H9 (cell line): ENCODE data around the gene CD300E. TPM values are rescaled to one million over a fixed set of nuclear protein-coding genes. Genes with fewer than 3 reads are reported as not detected.

Source experiments
- DNase-seq: peaks from one replicate; pipeline ENCODE4 v3.0.0-alpha.2; 2017
- H2AFZ ChIP-seq: one replicate; pipeline ENCODE4 v1.6.1; 2013; ENCODE audit warnings: mild to moderate bottlenecking, low read length, control low read depth, moderate library complexity
- H2AK5ac ChIP-seq: 2 replicates; pipeline ENCODE4 v1.6.1; 2013; ENCODE audit warnings: low read length, control low read depth, mixed read lengths; ENCODE audit not compliant: insufficient read length
- H2BK120ac ChIP-seq: one replicate; pipeline ENCODE4 v1.6.1; 2013; ENCODE audit warnings: low read depth, mild to moderate bottlenecking, low read length, control low read depth, inconsistent platforms; ENCODE audit not compliant: poor library complexity, severe bottlenecking
- H2BK12ac ChIP-seq: 2 replicates; pipeline ENCODE4 v1.6.1; 2013; ENCODE audit warnings: low read length, control low read depth, mixed read lengths, low read depth; ENCODE audit not compliant: insufficient read length
- H2BK15ac ChIP-seq: 2 replicates; pipeline ENCODE4 v1.6.1; 2013; ENCODE audit warnings: low read depth, low read length, control low read depth
- H2BK20ac ChIP-seq: one replicate; pipeline ENCODE4 v1.6.1; 2013; ENCODE audit warnings: low read depth, mild to moderate bottlenecking, low read length, control low read depth, inconsistent platforms; ENCODE audit not compliant: poor library complexity, severe bottlenecking
- H2BK5ac ChIP-seq: 2 replicates; pipeline ENCODE4 v1.6.1; 2013; ENCODE audit warnings: low read length, control low read depth, mixed read lengths; ENCODE audit not compliant: insufficient read length
- H3K14ac ChIP-seq: 2 replicates; pipeline ENCODE4 v1.6.1; 2013; ENCODE audit warnings: low read length, control low read depth; ENCODE audit not compliant: insufficient read depth
- H3K18ac ChIP-seq: 2 replicates; pipeline ENCODE4 v1.6.1; 2013; ENCODE audit warnings: low read depth, mild to moderate bottlenecking, mixed read lengths, low read length, control low read depth; ENCODE audit not compliant: insufficient read length
- H3K23ac ChIP-seq: 2 replicates; pipeline ENCODE4 v1.6.1; 2013; ENCODE audit warnings: low read length, control low read depth, mixed read lengths, low read depth; ENCODE audit not compliant: insufficient read length
- H3K23me2 ChIP-seq: 2 replicates; pipeline ENCODE4 v1.6.1; 2013; ENCODE audit warnings: low read depth, mild to moderate bottlenecking, mixed read lengths, low read length, control low read depth; ENCODE audit not compliant: insufficient read length, poor library complexity, severe bottlenecking
- H3K27ac ChIP-seq: 2 replicates; pipeline ENCODE4 v1.5.1; 2013; ENCODE audit warnings: low read length, control low read depth, mixed read lengths, low read depth; ENCODE audit not compliant: insufficient read length
- H3K27me3 ChIP-seq: 2 replicates; pipeline ENCODE4 v1.6.1; 2013; ENCODE audit warnings: low read length, control low read depth, inconsistent platforms; ENCODE audit not compliant: insufficient read depth
- H3K4ac ChIP-seq: 2 replicates; pipeline ENCODE4 v1.6.1; 2013; ENCODE audit warnings: low read depth, mild to moderate bottlenecking, control low read depth, inconsistent platforms, low read length, moderate library complexity
- H3K4me1 ChIP-seq: 2 replicates; pipeline ENCODE4 v1.6.1; 2013; ENCODE audit warnings: low read length, control low read depth, inconsistent platforms; ENCODE audit not compliant: insufficient read depth
- H3K4me2 ChIP-seq: 2 replicates; pipeline ENCODE4 v1.6.1; 2013; ENCODE audit warnings: low read length, control low read depth, mixed read lengths; ENCODE audit not compliant: insufficient read length, insufficient read depth
- H3K56ac ChIP-seq: 2 replicates; pipeline ENCODE4 v1.6.1; 2013; ENCODE audit warnings: low read depth, mild to moderate bottlenecking, mixed read lengths, low read length, control low read depth; ENCODE audit not compliant: insufficient read length
- H3K79me1 ChIP-seq: 2 replicates; pipeline ENCODE4 v1.6.1; 2013; ENCODE audit warnings: low read depth, mild to moderate bottlenecking, moderate library complexity, low read length, control low read depth, inconsistent platforms; ENCODE audit not compliant: insufficient read depth, poor library complexity, severe bottlenecking
- H3K79me2 ChIP-seq: 2 replicates; pipeline ENCODE4 v1.6.1; 2013; ENCODE audit warnings: low read length, control low read depth, inconsistent platforms; ENCODE audit not compliant: insufficient read depth
- H3K9ac ChIP-seq: 2 replicates; pipeline ENCODE4 v1.6.1; 2013; ENCODE audit warnings: low read length, control low read depth, mixed read lengths; ENCODE audit not compliant: insufficient read length; ENCODE audit errors: extremely low read depth
- H3K9me3 ChIP-seq: one replicate; pipeline ENCODE4 v1.6.1; 2013; ENCODE audit warnings: low read depth, low read length, inconsistent platforms; ENCODE audit not compliant: control insufficient read depth
- H3T11ph ChIP-seq: one replicate; pipeline ENCODE4 v1.6.1; 2013; ENCODE audit warnings: mild to moderate bottlenecking, low read length, control low read depth, inconsistent platforms
- H4K20me1 ChIP-seq: one replicate; pipeline ENCODE4 v1.6.1; 2013; ENCODE audit not compliant: control insufficient read depth, insufficient read length, insufficient read depth
- H4K5ac ChIP-seq: 2 replicates; pipeline ENCODE4 v1.6.1; 2013; ENCODE audit warnings: low read depth, mild to moderate bottlenecking, mixed read lengths, low read length, control low read depth; ENCODE audit not compliant: insufficient read length
- H4K8ac ChIP-seq: replicated peaks from 2 replicates; pipeline ENCODE4 v1.6.1; 2013; ENCODE audit warnings: low read length, control low read depth, mixed read lengths, low read depth; ENCODE audit not compliant: insufficient read length
- H4K91ac ChIP-seq: 2 replicates; pipeline ENCODE4 v1.6.1; 2013; ENCODE audit warnings: low read depth, mild to moderate bottlenecking, moderate library complexity, mixed read lengths, low read length, control low read depth; ENCODE audit not compliant: insufficient read length
- H3K27ac Mint-ChIP-seq, 3 experiments: 2 replicates in 2 of 3; 3 replicates in 1 of 3; pipeline ENCODE4 v1.8.0; 2020 to 2021; ENCODE audit warnings: mixed read lengths in 3 of 3, mild to moderate bottlenecking in 1 of 3, moderate library complexity in 1 of 3
- H3K27me3 Mint-ChIP-seq: 2 replicates; pipeline ENCODE4 v1.8.0; 2021; ENCODE audit warnings: low read depth, mild to moderate bottlenecking, moderate library complexity, mixed read lengths
- H3K36me3 Mint-ChIP-seq, 3 experiments: 2 replicates in 2 of 3; 3 replicates in 1 of 3; pipeline ENCODE4 v1.8.0; 2020 to 2021; ENCODE audit warnings: low read depth in 3 of 3, mixed read lengths in 3 of 3; ENCODE audit not compliant: insufficient read depth in 1 of 3
- H3K4me1 Mint-ChIP-seq, 2 experiments: 2 replicates each; pipeline ENCODE4 v1.8.0; 2020; ENCODE audit warnings: mixed read lengths in 2 of 2
- H3K4me3 Mint-ChIP-seq, 2 experiments: 2 replicates in 1 of 2; 3 replicates in 1 of 2; pipeline ENCODE4 v1.8.0; 2020 to 2021; ENCODE audit warnings: mild to moderate bottlenecking in 2 of 2, mixed read lengths in 2 of 2, moderate library complexity in 1 of 2
- H3K9me3 Mint-ChIP-seq, 2 experiments: 2 replicates in 1 of 2; 3 replicates in 1 of 2; pipeline ENCODE4 v1.8.0; 2020; ENCODE audit warnings: mild to moderate bottlenecking in 2 of 2, mixed read lengths in 2 of 2, moderate library complexity in 1 of 2
- WGBS: extraction: QIAGEN DNeasy Blood & Tissue Kit; methylation state at CpG from one replicate; pipeline ENCODE4 v1.1.7; 2013; ENCODE audit warnings: missing lambda C conversion rate, low lambda C conversion rate, mixed read lengths; ENCODE audit not compliant: insufficient read length; ENCODE audit errors: extremely low coverage; 5-methylcytosine and 5-hydroxymethylcytosine counted together
- total RNA-seq: library from RNA; stranded (reverse); gene quantifications from 2 replicates; pipeline ENCODE4 v1.2.1, GENCODE V29; 2021
- TF ChIP-seq, protein P1 (sequence below): fragments of 200-600 bp; sonication (generic); conservative IDR thresholded peaks from 3 replicates; pipeline ENCODE4 v1.8.0; 2021; ENCODE audit warnings: antibody characterized with exemption, mild to moderate bottlenecking

The CD300E gene
- total RNA-seq, 1 experiment from 2014 or later, result not detected

GRCh38 chr17:74647871-74648672, 24.5 kb upstream of the CD300E start:
- H3K36me3 Mint-ChIP-seq, result no peaks in the 10 kb centered on the region
- Histone ChIP-seq H4K20me1 (no peaks in the 10 kb centered on the region), H3K9me3 (no peaks in the 10 kb centered on the region), H2BK20ac (no peak overlapping the region), H2BK12ac (no peak overlapping the region), H3K79me1 (no peaks in the 10 kb centered on the region), H3K4me2 (no peak overlapping the region), H3K9ac (no peak overlapping the region), H3K23me2 (no peaks in the 10 kb centered on the region), H2AK5ac (no peak overlapping the region), H4K5ac (no peak overlapping the region), H2BK5ac (no peak overlapping the region), H2AFZ (no peak overlapping the region), H3K18ac (no peak overlapping the region), H3K14ac (no peak overlapping the region), H3K79me2 (no peaks in the 10 kb centered on the region), H3K27ac (no peak overlapping the region), H2BK15ac (no peak overlapping the region), H3K4me1 (no peaks in the 10 kb centered on the region), H3T11ph (no peak overlapping the region), H4K8ac (no peak overlapping the region), H3K23ac (no peak overlapping the region), H3K56ac (no peak overlapping the region), H3K4ac (no peak overlapping the region), H2BK120ac (no peak overlapping the region), H3K27me3 (no peaks in the 10 kb centered on the region; the same call in 1 of the 2 replicates), H4K91ac (no peak overlapping the region)
- TF ChIP-seq, protein P1, sequence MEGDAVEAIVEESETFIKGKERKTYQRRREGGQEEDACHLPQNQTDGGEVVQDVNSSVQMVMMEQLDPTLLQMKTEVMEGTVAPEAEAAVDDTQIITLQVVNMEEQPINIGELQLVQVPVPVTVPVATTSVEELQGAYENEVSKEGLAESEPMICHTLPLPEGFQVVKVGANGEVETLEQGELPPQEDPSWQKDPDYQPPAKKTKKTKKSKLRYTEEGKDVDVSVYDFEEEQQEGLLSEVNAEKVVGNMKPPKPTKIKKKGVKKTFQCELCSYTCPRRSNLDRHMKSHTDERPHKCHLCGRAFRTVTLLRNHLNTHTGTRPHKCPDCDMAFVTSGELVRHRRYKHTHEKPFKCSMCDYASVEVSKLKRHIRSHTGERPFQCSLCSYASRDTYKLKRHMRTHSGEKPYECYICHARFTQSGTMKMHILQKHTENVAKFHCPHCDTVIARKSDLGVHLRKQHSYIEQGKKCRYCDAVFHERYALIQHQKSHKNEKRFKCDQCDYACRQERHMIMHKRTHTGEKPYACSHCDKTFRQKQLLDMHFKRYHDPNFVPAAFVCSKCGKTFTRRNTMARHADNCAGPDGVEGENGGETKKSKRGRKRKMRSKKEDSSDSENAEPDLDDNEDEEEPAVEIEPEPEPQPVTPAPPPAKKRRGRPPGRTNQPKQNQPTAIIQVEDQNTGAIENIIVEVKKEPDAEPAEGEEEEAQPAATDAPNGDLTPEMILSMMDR, result no peak
- no CpG with 5 or more reads among the region's 9 CpGs for WGBS
- DNase-seq, result no peak
- H3K4me3 Mint-ChIP-seq, result no peak overlapping the region
- peaks cover 68% of the 10 kb centered on the region for H3K27me3 Mint-ChIP-seq
- no peaks in the 10 kb centered on the region; a peak in 1 of 5 replicates for H3K9me3 Mint-ChIP-seq
- peaks cover under 1 to 2% of the 10 kb centered on the region in 2 experiments for H3K4me1 Mint-ChIP-seq
- no peak overlapping the region; a peak in 1 of 7 replicates for H3K27ac Mint-ChIP-seq
